A549 (cell line): ENCODE data around the gene PTPRN2. TPM values are rescaled to one million over a fixed set of nuclear protein-coding genes. Genes with fewer than 3 reads are reported as not detected.

ENCODE experiments used
- ATAC-seq, 2 experiments: fragments of 200-7000 bp in 1 of 2; fragments of >200 bp in 1 of 2; cut with Nextera tagmentation in 1 of 2; cut with Tn5 transposase in 1 of 2; 3 replicates each; pipeline versions ENCODE4 v1.8.0 to v1.9.1; 2018 to 2020; ENCODE audit warnings: mild to moderate bottlenecking in 1 of 2, moderate library complexity in 1 of 2
- CTCF ChIA-PET: fragments of 300-600 bp; sonication (Branson Sonifier 250); formaldehyde crosslinking; extraction: SDS; loops from one replicate; lab custom pipeline; 2021; ENCODE audit warnings: antibody characterized with exemption, inconsistent platforms; lab: Yijun Ruan, JAX
- POLR2A ChIA-PET: fragments of 350-600 bp; formaldehyde crosslinking; extraction: SDS; loops from one replicate; lab custom pipeline; 2021; ENCODE audit warnings: antibody characterized with exemption, inconsistent platforms; lab: Yijun Ruan, JAX
- DNase-seq, 2 experiments: peaks; one replicate each; pipeline versions ENCODE4 v3.0.0 to v3.0.0-alpha.2; 2011 to 2016; ENCODE audit warnings: low read depth in 1 of 2, low spot score in 1 of 2
- FAIRE-seq: peaks from 2 replicates; lab custom pipeline; 2011; peaks lifted over from hg19 to GRCh38; lab: Jason Lieb, UNC
- H3K27ac ChIP-seq, 2 experiments: fragments of >200 bp; sonication (Bioruptor Twin); formaldehyde crosslinking; 3 replicates each; pipeline ENCODE4 v1.5.1; 2016 to 2017
- H3K4me1 ChIP-seq: fragments of >200 bp; sonication (Bioruptor Twin); formaldehyde crosslinking; 3 replicates; pipeline ENCODE4 v1.6.1; 2016
- H3K4me2 ChIP-seq: fragments of >200 bp; sonication (Bioruptor Twin); formaldehyde crosslinking; 3 replicates; pipeline ENCODE4 v1.6.1; 2016
- H3K4me3 ChIP-seq: fragments of >200 bp; sonication (Bioruptor Twin); formaldehyde crosslinking; 3 replicates; pipeline ENCODE4 v1.5.1; 2016
- H3K9me3 ChIP-seq: fragments of >200 bp; sonication (Bioruptor Twin); formaldehyde crosslinking; 3 replicates; pipeline ENCODE4 v1.6.1; 2016
- CBX8 ChIP-seq: fragments of 200-600 bp; sonication (generic); IDR thresholded peaks from 2 replicates; pipeline ENCODE4 v1.6.1; 2016
- EHF ChIP-seq: fragments of 250-450 bp; sonication (Bioruptor Pico); IDR thresholded peaks from 2 replicates; pipeline ENCODE4 v1.5.0; 2020; ENCODE audit warnings: mild to moderate bottlenecking
- HOXB13 ChIP-seq: fragments of 250-450 bp; sonication (Bioruptor Pico); IDR thresholded peaks from 2 replicates; pipeline ENCODE4 v1.5.0; 2020; ENCODE audit warnings: low read depth, mild to moderate bottlenecking, moderate library complexity
- KDM5A ChIP-seq: fragments of 200-600 bp; sonication (generic); IDR thresholded peaks from 2 replicates; pipeline ENCODE4 v1.6.1; 2016; ENCODE audit warnings: antibody characterized with exemption, mild to moderate bottlenecking
- MAZ ChIP-seq: fragments of 150-350 bp; IDR thresholded peaks from 2 replicates; pipeline ENCODE4 v1.6.1; 2014; ENCODE audit warnings: antibody characterized with exemption, low read depth, low read length, borderline replicate concordance
- MYC ChIP-seq: IDR thresholded peaks from 2 replicates; pipeline ENCODE4 v1.6.1; 2012; ENCODE audit warnings: mild to moderate bottlenecking, inconsistent platforms, low read length, improper control_type of control experiment, borderline replicate concordance
- POLR2AphosphoS2 ChIP-seq: conservative IDR thresholded peaks from 2 replicates; pipeline ENCODE4 v1.6.1; 2012; ENCODE audit warnings: low read length, improper control_type of control experiment, inconsistent platforms
- RARB ChIP-seq: fragments of 250-450 bp; sonication (Bioruptor Pico); IDR thresholded peaks from 2 replicates; pipeline ENCODE4 v1.8.0; 2021; ENCODE audit warnings: mild to moderate bottlenecking, moderate library complexity
- ZC3H11A ChIP-seq: fragments of 450-650 bp; IDR thresholded peaks from 2 replicates; pipeline ENCODE4 v1.6.1; 2014; ENCODE audit warnings: antibody characterized with exemption, mild to moderate bottlenecking
- ZNF302 ChIP-seq: fragments of 250-450 bp; sonication (Bioruptor Pico); IDR thresholded peaks from 2 replicates; pipeline ENCODE4 v1.9.0; 2021; ENCODE audit warnings: inconsistent platforms, mild to moderate bottlenecking, moderate library complexity
- WGBS: methylation state at CpG from one replicate; pipeline ENCODE4 v1.1.6; 2017; ENCODE audit errors: missing lambda C conversion rate; 5-methylcytosine and 5-hydroxymethylcytosine counted together
- polyA plus RNA-seq, 4 experiments: library from polyadenylated mRNA; depleted of rRNA in 3 of 4; stranded (reverse); fragments of >200 nt; fragmentation: RNase III in 1 of 4; extraction: RNeasy Plus Mini Kit Qiagen cat#74134 plus additional on column Dnase treatment in 1 of 4; gene quantifications; 2 replicates in 3 of 4; 3 replicates in 1 of 4; pipeline ENCODE4 v1.2.3, GENCODE V29; 2011 to 2017
- TF ChIP-seq, protein P1 (sequence below): fragments of 200-600 bp; sonication (generic); IDR thresholded peaks from 2 replicates; pipeline ENCODE4 v1.6.1; 2016; ENCODE audit warnings: antibody characterized with exemption, mild to moderate bottlenecking, moderate library complexity
- TF ChIP-seq, protein P2 (sequence below): IDR thresholded peaks from 2 replicates; pipeline ENCODE4 v1.6.1; 2012

Gene PTPRN2
- polyA plus RNA-seq, 2 of the 4 experiments (the other 2 are of a cell fraction) = 0.41 to 1.2 TPM

DNA sequence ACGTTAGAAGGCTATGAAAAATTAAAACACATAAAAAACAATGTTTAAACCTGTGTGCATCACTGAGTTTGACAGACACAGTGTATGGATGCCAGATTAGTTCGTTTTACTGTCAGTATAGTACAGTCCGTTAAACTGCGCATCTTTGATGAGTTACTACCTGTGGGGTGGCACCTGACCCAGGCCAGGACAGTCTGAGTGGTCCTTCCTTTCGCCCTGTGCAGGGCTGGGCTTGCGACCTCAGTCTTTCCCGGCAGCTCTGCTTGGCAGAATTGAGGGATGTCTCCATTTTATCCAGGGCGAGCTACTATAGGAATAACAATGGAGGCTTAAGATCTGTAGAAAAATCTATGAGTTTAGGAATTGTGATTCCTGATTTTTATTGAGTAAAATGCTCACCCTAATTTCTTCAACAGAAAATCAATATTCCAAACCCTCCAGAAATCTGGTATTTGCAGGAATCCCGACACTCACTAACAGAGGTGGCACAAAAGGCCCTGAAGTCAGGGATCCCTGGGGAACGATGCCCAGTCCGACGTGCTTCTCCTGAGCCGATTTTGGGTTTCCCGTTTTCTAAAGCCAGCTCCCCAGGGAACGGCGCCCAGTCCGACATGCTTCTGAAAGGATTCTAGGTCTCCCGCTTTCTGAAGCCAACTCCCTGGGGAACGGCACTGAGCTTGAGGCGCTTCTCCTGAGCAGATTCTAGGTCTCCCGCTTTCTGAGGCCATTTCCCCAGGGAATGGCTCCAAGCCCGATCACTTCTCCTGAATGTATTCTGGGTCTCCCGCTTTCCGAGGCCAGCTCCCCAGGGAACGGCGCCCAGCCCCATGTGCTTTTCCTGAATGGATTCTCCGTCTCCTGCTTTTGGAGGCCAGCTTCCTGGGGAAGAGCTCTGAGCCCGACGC is 873.2 kb downstream of the PTPRN2 start:
- DNase-seq = no peak
- no peaks in the 10 kb centered on the region for H3K4me1 ChIP-seq
- H3K4me3 ChIP-seq = no peak overlapping the region
- 52% methylated on average over 29 of the region's 29 CpGs for WGBS
- TF ChIP-seq POLR2AphosphoS2 (no peak), KDM5A (no peak)
- TF ChIP-seq, all 56 proteins: peak for 0
- Histone ChIP-seq H3K4me2 (no peak overlapping the region), H3K9me3 (no peaks in the 10 kb centered on the region), H3K27ac (no peak overlapping the region)
- FAIRE-seq = no peak
- no peak for ATAC-seq
- POLR2A ChIA-PET = no interaction called here
- CTCF ChIA-PET = no interaction called here

DNA sequence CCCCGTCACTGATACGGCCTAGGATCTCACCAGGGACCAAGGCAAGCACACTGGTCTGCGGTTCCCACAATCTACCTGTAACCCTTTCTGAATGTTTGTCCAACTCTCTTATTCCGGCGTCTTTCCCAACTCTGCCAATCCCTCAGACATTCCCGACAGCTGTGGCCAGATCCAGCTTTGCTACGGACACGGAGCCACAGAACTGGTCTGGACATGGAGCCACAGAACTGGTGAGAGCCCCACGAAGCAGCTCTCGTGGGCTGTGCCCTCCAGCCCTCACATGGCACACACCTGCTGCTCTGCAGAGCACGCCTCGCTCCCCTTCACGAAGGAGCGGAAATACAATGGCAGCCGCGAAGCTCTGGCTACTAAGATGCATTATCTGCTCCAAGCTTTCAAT is 874.0 kb downstream of the PTPRN2 start:
- DNase-seq = no peak
- no peaks in the 10 kb centered on the region for H3K4me1 ChIP-seq
- WGBS = 49% methylated on average over 16 of the region's 16 CpGs
- no peaks in the 10 kb centered on the region for H3K9me3 ChIP-seq
- H3K4me2 ChIP-seq = no peak overlapping the region
- H3K27ac ChIP-seq = no peak overlapping the region
- H3K4me3 ChIP-seq = no peak overlapping the region
- ChIA-PET POLR2A (no interaction called here), CTCF (interaction anchor here (0.6 to 1.9 kb wide), 3 partner anchors 11 to 1851 kb away, joined by 3 to 9 read pairs (median 7); no protein-coding TSS in a partner anchor)
- no peak for TF ChIP-seq MYC
- TF ChIP-seq, protein P1, sequence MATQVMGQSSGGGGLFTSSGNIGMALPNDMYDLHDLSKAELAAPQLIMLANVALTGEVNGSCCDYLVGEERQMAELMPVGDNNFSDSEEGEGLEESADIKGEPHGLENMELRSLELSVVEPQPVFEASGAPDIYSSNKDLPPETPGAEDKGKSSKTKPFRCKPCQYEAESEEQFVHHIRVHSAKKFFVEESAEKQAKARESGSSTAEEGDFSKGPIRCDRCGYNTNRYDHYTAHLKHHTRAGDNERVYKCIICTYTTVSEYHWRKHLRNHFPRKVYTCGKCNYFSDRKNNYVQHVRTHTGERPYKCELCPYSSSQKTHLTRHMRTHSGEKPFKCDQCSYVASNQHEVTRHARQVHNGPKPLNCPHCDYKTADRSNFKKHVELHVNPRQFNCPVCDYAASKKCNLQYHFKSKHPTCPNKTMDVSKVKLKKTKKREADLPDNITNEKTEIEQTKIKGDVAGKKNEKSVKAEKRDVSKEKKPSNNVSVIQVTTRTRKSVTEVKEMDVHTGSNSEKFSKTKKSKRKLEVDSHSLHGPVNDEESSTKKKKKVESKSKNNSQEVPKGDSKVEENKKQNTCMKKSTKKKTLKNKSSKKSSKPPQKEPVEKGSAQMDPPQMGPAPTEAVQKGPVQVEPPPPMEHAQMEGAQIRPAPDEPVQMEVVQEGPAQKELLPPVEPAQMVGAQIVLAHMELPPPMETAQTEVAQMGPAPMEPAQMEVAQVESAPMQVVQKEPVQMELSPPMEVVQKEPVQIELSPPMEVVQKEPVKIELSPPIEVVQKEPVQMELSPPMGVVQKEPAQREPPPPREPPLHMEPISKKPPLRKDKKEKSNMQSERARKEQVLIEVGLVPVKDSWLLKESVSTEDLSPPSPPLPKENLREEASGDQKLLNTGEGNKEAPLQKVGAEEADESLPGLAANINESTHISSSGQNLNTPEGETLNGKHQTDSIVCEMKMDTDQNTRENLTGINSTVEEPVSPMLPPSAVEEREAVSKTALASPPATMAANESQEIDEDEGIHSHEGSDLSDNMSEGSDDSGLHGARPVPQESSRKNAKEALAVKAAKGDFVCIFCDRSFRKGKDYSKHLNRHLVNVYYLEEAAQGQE = no peak
- TF ChIP-seq EHF (CRISPR knock-in tag) = no peak
- no peak for TF ChIP-seq RARB (CRISPR knock-in tag)
- TF ChIP-seq ZC3H11A = no peak
- no peak for TF ChIP-seq KDM5A
- FAIRE-seq = no peak
- no peak for ATAC-seq

DNA sequence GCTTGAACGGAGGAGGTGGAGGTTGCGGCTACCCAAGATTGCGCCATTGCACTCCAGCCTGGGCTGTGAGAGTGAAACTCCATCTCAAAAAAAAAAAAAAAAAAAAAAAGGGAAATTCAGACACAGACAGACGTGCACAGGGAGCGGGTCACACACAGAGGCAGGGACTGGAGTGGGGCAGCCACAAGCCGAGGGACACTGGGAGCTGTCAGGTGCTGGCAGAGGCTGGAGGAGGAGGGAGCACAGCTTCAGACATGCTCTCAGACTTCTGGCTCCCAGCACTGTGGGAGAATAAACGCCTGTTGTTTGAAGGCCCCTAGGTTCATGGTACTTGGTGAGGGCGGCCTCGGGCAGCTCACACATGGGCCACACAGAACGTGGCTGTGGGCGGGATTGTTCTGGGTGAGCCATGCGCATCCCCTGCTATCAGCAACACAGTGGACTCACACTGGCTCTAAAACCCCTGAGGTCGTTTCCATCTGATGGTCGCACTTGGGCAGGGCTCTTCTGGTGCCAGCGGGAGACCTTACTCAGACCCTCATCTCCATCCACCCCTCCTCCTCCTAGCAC is 874.9 kb downstream of the PTPRN2 start:
- CTCF ChIA-PET = interaction anchor here (1.9 kb wide), 1 partner anchor 10 kb away, joined by 7 read pairs; no protein-coding TSS in a partner anchor
- FAIRE-seq (no peak), DNase-seq (no peak), ATAC-seq (no peak)
- H3K4me2 ChIP-seq = no peak overlapping the region
- no peak overlapping the region for H3K4me3 ChIP-seq
- 56% methylated on average over 12 of the region's 15 CpGs for WGBS
- no peaks in the 10 kb centered on the region for H3K4me1 ChIP-seq
- TF ChIP-seq KDM5A = no peak
- TF ChIP-seq, protein P2, sequence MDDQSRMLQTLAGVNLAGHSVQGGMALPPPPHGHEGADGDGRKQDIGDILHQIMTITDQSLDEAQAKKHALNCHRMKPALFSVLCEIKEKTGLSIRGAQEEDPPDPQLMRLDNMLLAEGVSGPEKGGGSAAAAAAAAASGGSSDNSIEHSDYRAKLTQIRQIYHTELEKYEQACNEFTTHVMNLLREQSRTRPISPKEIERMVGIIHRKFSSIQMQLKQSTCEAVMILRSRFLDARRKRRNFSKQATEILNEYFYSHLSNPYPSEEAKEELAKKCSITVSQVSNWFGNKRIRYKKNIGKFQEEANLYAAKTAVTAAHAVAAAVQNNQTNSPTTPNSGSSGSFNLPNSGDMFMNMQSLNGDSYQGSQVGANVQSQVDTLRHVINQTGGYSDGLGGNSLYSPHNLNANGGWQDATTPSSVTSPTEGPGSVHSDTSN = no peak
- no peak for TF ChIP-seq CBX8
- TF ChIP-seq HOXB13 (CRISPR knock-in tag) = no peak
- no peak for TF ChIP-seq MAZ
- TF ChIP-seq, all 56 proteins: peak for 0
- Histone ChIP-seq H3K9me3 (no peaks in the 10 kb centered on the region), H3K27ac (no peak overlapping the region)
- POLR2A ChIA-PET = no interaction called here

DNA sequence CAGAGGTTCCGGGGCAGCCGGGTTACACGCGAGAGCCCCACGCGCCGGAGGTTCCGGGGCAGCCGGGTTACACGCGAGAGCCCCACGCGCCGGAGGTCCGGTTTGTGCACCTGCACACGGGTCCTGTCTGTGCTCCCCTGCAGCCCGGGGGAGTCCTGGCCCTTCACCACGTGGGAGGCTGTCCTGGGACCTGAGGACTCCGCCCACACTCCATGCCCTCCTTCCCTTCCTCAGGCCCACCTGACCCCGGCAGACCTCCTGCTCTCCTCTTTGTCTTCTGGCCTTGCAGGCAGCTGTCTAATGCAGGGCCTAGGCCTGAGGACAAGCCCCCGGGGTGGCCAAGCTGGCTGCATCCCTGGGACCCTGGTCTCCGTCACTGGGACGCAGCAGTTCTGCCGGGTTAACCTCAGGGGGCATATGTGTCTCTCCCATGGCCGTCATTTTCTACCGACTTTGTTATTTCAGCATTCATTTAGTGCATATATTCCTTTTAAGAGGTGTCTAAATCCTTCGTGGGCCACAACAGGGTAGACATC is 876.2 kb downstream of the PTPRN2 start:
- no peaks in the 10 kb centered on the region for H3K4me1 ChIP-seq
- CTCF ChIA-PET = no interaction called here
- no peak overlapping the region for H3K4me2 ChIP-seq
- no peaks in the 10 kb centered on the region for H3K9me3 ChIP-seq
- POLR2A ChIA-PET = no interaction called here
- ATAC-seq = no peak
- no peak for TF ChIP-seq ZNF302 (CRISPR knock-in tag)
- DNase-seq = no peak
- no peak for FAIRE-seq
- 25% methylated on average over 9 of the region's 27 CpGs for WGBS
- H3K27ac ChIP-seq = no peak overlapping the region
- no peak overlapping the region for H3K4me3 ChIP-seq
